Astrocyte of the spinal cord (primary cell): Measurements from ENCODE around the gene ST3GAL6.
A peak's percentile ranks its signal among the peaks of the same experiment; 100 is the strongest.

Source experiments
- DNase-seq: peaks from one replicate; pipeline ENCODE4 v3.0.0; 2011; ENCODE audit warnings: low read depth, low spot score
- H3K4me3 ChIP-seq: 2 replicates; pipeline ENCODE4 v1.5.1; 2011; ENCODE audit warnings: low read depth, mild to moderate bottlenecking, low read length, moderate library complexity
- in situ Hi-C: cut with HindIII; loops from 2 replicates; pipeline ENCODE4 v1.10.0; 2017; ENCODE audit warnings: low sequenced_read_pairs
- TF ChIP-seq, protein P1 (sequence below): IDR thresholded peaks from 2 replicates; pipeline ENCODE4 v1.5.1; 2012; ENCODE audit warnings: low read depth, mild to moderate bottlenecking, low read length, inconsistent platforms

ST3GAL6 gene

GRCh38 chr3:98780343-98780742, 17.2 kb downstream of the ST3GAL6 start:
- in situ Hi-C loops = loop anchor here (25.0 kb wide), 1 partner anchor 168 kb away; no protein-coding TSS in a partner anchor
- no peak overlapping the region for H3K4me3 ChIP-seq
- TF ChIP-seq, protein P1, sequence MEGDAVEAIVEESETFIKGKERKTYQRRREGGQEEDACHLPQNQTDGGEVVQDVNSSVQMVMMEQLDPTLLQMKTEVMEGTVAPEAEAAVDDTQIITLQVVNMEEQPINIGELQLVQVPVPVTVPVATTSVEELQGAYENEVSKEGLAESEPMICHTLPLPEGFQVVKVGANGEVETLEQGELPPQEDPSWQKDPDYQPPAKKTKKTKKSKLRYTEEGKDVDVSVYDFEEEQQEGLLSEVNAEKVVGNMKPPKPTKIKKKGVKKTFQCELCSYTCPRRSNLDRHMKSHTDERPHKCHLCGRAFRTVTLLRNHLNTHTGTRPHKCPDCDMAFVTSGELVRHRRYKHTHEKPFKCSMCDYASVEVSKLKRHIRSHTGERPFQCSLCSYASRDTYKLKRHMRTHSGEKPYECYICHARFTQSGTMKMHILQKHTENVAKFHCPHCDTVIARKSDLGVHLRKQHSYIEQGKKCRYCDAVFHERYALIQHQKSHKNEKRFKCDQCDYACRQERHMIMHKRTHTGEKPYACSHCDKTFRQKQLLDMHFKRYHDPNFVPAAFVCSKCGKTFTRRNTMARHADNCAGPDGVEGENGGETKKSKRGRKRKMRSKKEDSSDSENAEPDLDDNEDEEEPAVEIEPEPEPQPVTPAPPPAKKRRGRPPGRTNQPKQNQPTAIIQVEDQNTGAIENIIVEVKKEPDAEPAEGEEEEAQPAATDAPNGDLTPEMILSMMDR = no peak
- peak; percentile 47 for DNase-seq

DNA sequence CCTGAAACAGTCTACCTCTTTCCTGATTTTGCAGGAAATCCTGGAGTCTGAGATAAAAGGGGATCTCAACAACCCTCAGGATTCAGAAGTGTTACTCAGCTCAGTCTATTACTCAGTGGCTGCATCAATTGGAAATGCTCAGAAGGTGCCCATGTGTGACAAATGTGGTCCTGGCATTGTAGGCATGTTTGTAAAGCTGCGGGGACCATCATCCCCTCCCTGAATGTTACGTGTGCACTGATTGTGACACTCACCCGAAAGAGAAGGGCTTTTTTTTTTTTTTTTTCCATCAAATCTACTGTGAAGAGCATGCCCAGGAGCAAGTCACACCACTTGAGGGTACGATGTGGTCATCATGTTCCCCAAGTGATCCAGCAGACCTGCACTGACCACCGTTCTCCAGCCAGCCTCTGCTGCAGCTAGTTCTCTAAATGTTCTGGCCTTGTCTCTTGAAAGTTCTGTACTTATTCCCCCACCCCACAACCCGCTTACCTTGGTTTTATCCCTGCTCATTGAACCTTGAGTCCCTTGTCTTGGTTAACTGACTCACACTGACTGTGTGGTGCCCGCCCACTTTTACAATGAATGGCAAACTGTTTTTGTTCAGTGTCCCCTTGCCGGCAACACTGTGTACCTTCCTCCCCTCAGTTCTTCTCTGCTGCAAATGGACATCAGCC, 19.8 kb downstream of the ST3GAL6 start:
- TF ChIP-seq, protein P1 = no peak
- in situ Hi-C loops = loop anchor here (25.0 kb wide), 1 partner anchor 171 kb away; no protein-coding TSS in a partner anchor

GRCh38 chr3:98784042-98784441, 20.9 kb downstream of the ST3GAL6 start:
- in situ Hi-C loops = loop anchor here (25.0 kb wide), 1 partner anchor 172 kb away; no protein-coding TSS in a partner anchor
- peak; percentile 64 for DNase-seq
- H3K4me3 ChIP-seq = no peak overlapping the region
- TF ChIP-seq, protein P1 = no peak

More for the DNA sequence above, 19.8 kb downstream of the ST3GAL6 start:
- no peak for DNase-seq
- H3K4me3 ChIP-seq = no peak overlapping the region

- in situ Hi-C loops = loop anchor here (25.0 kb wide), 1 partner anchor 173 kb away; no protein-coding TSS in a partner anchor
- H3K4me3 ChIP-seq = no peak overlapping the region
- TF ChIP-seq, protein P1 = no peak
- peak; percentile 92 for DNase-seq
These were observed 21.8 kb downstream of the ST3GAL6 start for GRCh38 chr3:98784666-98785600.

- DNase-seq = no peak
- in situ Hi-C loops = loop anchor here (25.0 kb wide), 1 partner anchor 174 kb away; no protein-coding TSS in a partner anchor
- no peak overlapping the region for H3K4me3 ChIP-seq
- TF ChIP-seq, protein P1 = no peak
These were observed 23.3 kb downstream of the ST3GAL6 start for GRCh38 chr3:98786364-98787006.

GRCh38 chr3:98787181-98787580, 24.0 kb downstream of the ST3GAL6 start:
- TF ChIP-seq, protein P1 = no peak
- DNase-seq = no peak
- in situ Hi-C loops = loop anchor here (25.0 kb wide), 1 partner anchor 175 kb away; no protein-coding TSS in a partner anchor
- no peak overlapping the region for H3K4me3 ChIP-seq
